HepG2 (cell line): Measurements from ENCODE around the gene TNFSF12. TPM values are rescaled to one million over a fixed set of nuclear protein-coding genes. Genes with fewer than 3 reads are reported as not detected.
A peak's percentile ranks its signal among the peaks of the same experiment; 100 is the strongest.

Experiments used
- BCL3 ChIP-seq: sonication (generic); formaldehyde crosslinking; IDR thresholded peaks from 2 replicates; pipeline ENCODE4 v1.5.1; 2020; ENCODE audit warnings: mild to moderate bottlenecking, missing genetic modification reagents, moderate library complexity
- CREB1 ChIP-seq, 2 experiments: fragments of 450-650 bp in 1 of 2; IDR thresholded peaks; 2 replicates each; pipeline ENCODE4 v1.6.1; 2016 to 2017; ENCODE audit warnings: control low read depth in 1 of 2, mild to moderate bottlenecking in 1 of 2, missing compliant biosample characterization in 1 of 2, missing genetic modification characterization in 1 of 2
- CTCF ChIP-seq: sonication (generic); formaldehyde crosslinking; IDR thresholded peaks from 2 replicates; pipeline ENCODE4 v1.5.0; 2020; ENCODE audit warnings: mild to moderate bottlenecking, missing genetic modification reagents, moderate library complexity
- FOXA3 ChIP-seq: IDR thresholded peaks from 2 replicates; pipeline ENCODE4 v1.6.1; 2016; ENCODE audit warnings: missing genetic modification reagents, missing compliant biosample characterization
- GABPB1 ChIP-seq: IDR thresholded peaks from 2 replicates; pipeline ENCODE4 v1.6.1; 2016; ENCODE audit warnings: mild to moderate bottlenecking, missing genetic modification reagents, moderate library complexity, missing compliant biosample characterization
- HDAC2 ChIP-seq: sonication (generic); formaldehyde crosslinking; IDR thresholded peaks from 2 replicates; pipeline ENCODE4 v1.4.0; 2020; ENCODE audit warnings: missing genetic modification reagents
- MAX ChIP-seq: IDR thresholded peaks from 2 replicates; pipeline ENCODE4 v1.6.1; 2012; ENCODE audit warnings: inconsistent platforms
- MED13 ChIP-seq: sonication (generic); formaldehyde crosslinking; IDR thresholded peaks from 2 replicates; pipeline ENCODE4 v1.5.0; 2020; ENCODE audit warnings: missing genetic modification reagents
- POLR2AphosphoS5 ChIP-seq: IDR thresholded peaks from 2 replicates; pipeline ENCODE4 v1.6.1; 2012; ENCODE audit warnings: low read depth, low read length
- SETDB1 ChIP-seq: sonication (generic); formaldehyde crosslinking; IDR thresholded peaks from 2 replicates; pipeline ENCODE4 v1.5.1; 2020; ENCODE audit warnings: missing genetic modification reagents, mild to moderate bottlenecking, borderline replicate concordance
- SMAD1 ChIP-seq: sonication (generic); formaldehyde crosslinking; IDR thresholded peaks from 2 replicates; pipeline ENCODE4 v1.4.0; 2020; ENCODE audit warnings: missing genetic modification reagents, low read depth, mild to moderate bottlenecking, borderline replicate concordance
- TARDBP ChIP-seq: sonication (generic); formaldehyde crosslinking; IDR thresholded peaks from 2 replicates; pipeline ENCODE4 v1.8.0; 2022; ENCODE audit warnings: mild to moderate bottlenecking, missing genetic modification reagents
- TCF12 ChIP-seq, 2 experiments: fragments of 450-650 bp in 1 of 2; sonication (generic) in 1 of 2; formaldehyde crosslinking in 1 of 2; IDR thresholded peaks; 2 replicates each; pipeline versions ENCODE4 v1.6.1 to v1.8.0; 2017 to 2022; ENCODE audit warnings: antibody characterized with exemption in 1 of 2, mild to moderate bottlenecking in 1 of 2, missing genetic modification reagents in 1 of 2, moderate library complexity in 1 of 2
- YEATS2 ChIP-seq: sonication (generic); formaldehyde crosslinking; IDR thresholded peaks from 2 replicates; pipeline ENCODE4 v1.4.0; 2020; ENCODE audit warnings: missing genetic modification reagents, borderline replicate concordance
- YEATS4 ChIP-seq: sonication (generic); formaldehyde crosslinking; IDR thresholded peaks from 2 replicates; pipeline ENCODE4 v1.4.0; 2020; ENCODE audit warnings: missing genetic modification reagents, borderline replicate concordance
- ZBTB3 ChIP-seq: sonication (generic); formaldehyde crosslinking; IDR thresholded peaks from 2 replicates; pipeline ENCODE4 v1.4.0; 2020; ENCODE audit warnings: low read depth, mild to moderate bottlenecking, moderate library complexity, missing genetic modification reagents, borderline replicate concordance
- ZFP91 ChIP-seq: sonication (generic); formaldehyde crosslinking; IDR thresholded peaks from 2 replicates; pipeline ENCODE4 v1.9.0; 2022; ENCODE audit warnings: missing genetic modification reagents, mild to moderate bottlenecking, borderline replicate concordance
- ZKSCAN1 ChIP-seq: fragments of 150-350 bp; IDR thresholded peaks from 2 replicates; pipeline ENCODE4 v1.6.1; 2014; ENCODE audit warnings: low read length
- ZNF44 ChIP-seq: sonication (generic); formaldehyde crosslinking; IDR thresholded peaks from 2 replicates; pipeline ENCODE4 v1.5.1; 2020; ENCODE audit warnings: mild to moderate bottlenecking, missing genetic modification reagents
- ZNF512 ChIP-seq: sonication (generic); formaldehyde crosslinking; IDR thresholded peaks from 2 replicates; pipeline ENCODE4 v1.4.0; 2020; ENCODE audit warnings: mild to moderate bottlenecking, missing genetic modification reagents
- ZNF703 ChIP-seq: sonication (generic); formaldehyde crosslinking; IDR thresholded peaks from 2 replicates; pipeline ENCODE4 v1.5.1; 2020; ENCODE audit warnings: missing genetic modification reagents, mild to moderate bottlenecking, moderate library complexity, borderline replicate concordance
- ZNF724P ChIP-seq: sonication (generic); formaldehyde crosslinking; IDR thresholded peaks from 2 replicates; pipeline ENCODE4 v1.8.0; 2022; ENCODE audit warnings: missing genetic modification reagents, borderline replicate concordance
- ZNF775 ChIP-seq: sonication (generic); formaldehyde crosslinking; IDR thresholded peaks from 2 replicates; pipeline ENCODE4 v1.4.0; 2020; ENCODE audit warnings: missing genetic modification reagents, mild to moderate bottlenecking, moderate library complexity, borderline replicate concordance
- ZNF780A ChIP-seq: sonication (generic); formaldehyde crosslinking; IDR thresholded peaks from 2 replicates; pipeline ENCODE4 v1.8.0; 2022; ENCODE audit warnings: mild to moderate bottlenecking, missing genetic modification reagents, moderate library complexity
- polyA plus RNA-seq, 8 experiments: library from polyadenylated mRNA; depleted of rRNA in 3 of 8; stranded (reverse) in 7 of 8; unstranded in 1 of 8; fragments of >200 nt; fragmentation: Illumina TruSeq in 4 of 8; extraction: Trizol in 4 of 8; gene quantifications; 2 replicates each; pipeline versions ENCODE4 v1.2.1 to v1.2.3, GENCODE V29; 2011 to 2016; ENCODE audit warnings: low read depth in 4 of 8, missing spikeins in 1 of 8, mixed read lengths in 1 of 8; ENCODE audit not compliant: insufficient read depth in 1 of 8
- total RNA-seq, 5 experiments: library from RNA; depleted of rRNA; stranded (reverse); fragments of >200 nt; fragmentation: Illumina TruSeq; extraction: Trizol; gene quantifications; 2 replicates each; pipeline ENCODE4 v1.2.3, GENCODE V29; 2016; ENCODE audit warnings: low read depth in 1 of 5

The TNFSF12 gene
- total and polyA plus RNA-seq, 2 of the 13 experiments (the other 11 are each of a cell fraction or from before 2014, with no cell fraction given), result 0.93 to 7.2 TPM

GRCh38 chr17:7561028-7561575, 12.2 kb downstream of the TNFSF12 start (continued):
- TF ChIP-seq CTCF (peak; percentile 96), MAX (peak; percentile 27), ZBTB3 (CRISPR knock-in tag) (no peak), ZNF44 (CRISPR knock-in tag) (peak; percentile 65; the same call in 1 of the 2 replicates), ZNF703 (no peak), ZNF780A (no peak), HDAC2 (CRISPR knock-in tag) (no peak), MED13 (CRISPR knock-in tag) (no peak), FOXA3 (CRISPR knock-in tag) (no peak), YEATS2 (CRISPR knock-in tag) (no peak), ZNF512 (CRISPR knock-in tag) (no peak), BCL3 (peak; percentile 74; the same call in 1 of the 2 replicates), SMAD1 (CRISPR knock-in tag) (peak; percentile 65; the same call in 1 of the 2 replicates), TARDBP (CRISPR knock-in tag) (no peak; the same call in 1 of the 2 replicates), ZNF724P (no peak), ZNF775 (CRISPR knock-in tag) (no peak), ZFP91 (CRISPR knock-in tag) (no peak; the same call in 1 of the 2 replicates), SETDB1 (CRISPR knock-in tag) (no peak), YEATS4 (CRISPR knock-in tag) (no peak; the same call in 1 of the 2 replicates), CREB1 (IDR thresholded peaks at IDR 0.05) (no peak), CREB1 (CRISPR knock-in tag; IDR thresholded peaks at IDR 0.05) (no peak), ZKSCAN1 (no peak), TCF12 (IDR thresholded peaks at IDR 0.05) (no peak), TCF12 (CRISPR knock-in tag; IDR thresholded peaks at IDR 0.05) (0 out of 2 replicates have a peak, but pooled peaks have one; percentile 54), GABPB1 (CRISPR knock-in tag) (no peak), POLR2AphosphoS5 (no peak)
